ENCODE data around the gene NAIF1. TPM values are rescaled to one million over a fixed set of nuclear protein-coding genes. Genes with fewer than 3 reads are reported as not detected.
"Not testable (repeated sequence)": the region's sequence is repeated elsewhere in the genome, so short reads cannot be mapped to it uniquely, and the experiment has no call there.

The NAIF1 gene
- total and polyA plus RNA-seq, 2 experiments from 2014 or later = 4.9 to 5.5 TPM

DNA sequence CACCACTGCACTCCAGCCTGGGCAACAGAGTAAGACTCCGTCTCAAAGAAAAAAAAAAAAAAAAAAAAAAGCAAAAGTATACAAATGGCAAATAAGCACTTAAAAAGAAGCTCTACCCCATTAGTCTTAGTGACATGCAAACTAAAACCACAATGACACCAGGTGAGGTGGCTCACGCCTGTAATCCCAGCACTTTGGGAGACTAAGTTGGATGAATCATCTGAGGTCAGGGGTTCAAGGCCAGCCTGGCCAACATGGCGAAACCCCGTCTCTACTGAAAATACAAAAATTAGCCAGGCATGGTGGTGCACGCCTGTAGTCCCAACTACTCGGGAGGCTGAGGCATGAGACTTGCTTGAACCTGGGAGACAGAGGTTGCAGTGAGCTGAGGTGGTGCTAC is 21.7 kb downstream of the NAIF1 start:
- H3K4me3 ChIP-seq; H3K4me2 ChIP-seq; H3K4me1 ChIP-seq (ENCODE audit: insufficient read depth); H3K27ac ChIP-seq (ENCODE audit: low read depth); H4K20me1 ChIP-seq (replicated peaks; ENCODE audit: insufficient read depth); DNase-seq (ENCODE audit: low spot score); H3K27ac Mint-ChIP-seq; H3K36me3 Mint-ChIP-seq (ENCODE audit: low read depth); H3K4me1 Mint-ChIP-seq; H3K4me3 Mint-ChIP-seq; H3K9me3 Mint-ChIP-seq; H2AFZ ChIP-seq; H3F3A ChIP-seq (replicated peaks; ENCODE audit: low read depth); H3K27me3 ChIP-seq (ENCODE audit: insufficient read depth); H3K9me2 ChIP-seq (ENCODE audit: insufficient read depth); H3K36me3 ChIP-seq (ENCODE audit: insufficient read depth); H3K79me2 ChIP-seq (replicated peaks; ENCODE audit: insufficient read depth); ATAC-seq: not testable (repeated sequence)
- H3K27me3 Mint-ChIP-seq (ENCODE audit: insufficient read depth, low read depth, poor library complexity) = peaks cover 15% of the 10 kb centered on the region

DNA sequence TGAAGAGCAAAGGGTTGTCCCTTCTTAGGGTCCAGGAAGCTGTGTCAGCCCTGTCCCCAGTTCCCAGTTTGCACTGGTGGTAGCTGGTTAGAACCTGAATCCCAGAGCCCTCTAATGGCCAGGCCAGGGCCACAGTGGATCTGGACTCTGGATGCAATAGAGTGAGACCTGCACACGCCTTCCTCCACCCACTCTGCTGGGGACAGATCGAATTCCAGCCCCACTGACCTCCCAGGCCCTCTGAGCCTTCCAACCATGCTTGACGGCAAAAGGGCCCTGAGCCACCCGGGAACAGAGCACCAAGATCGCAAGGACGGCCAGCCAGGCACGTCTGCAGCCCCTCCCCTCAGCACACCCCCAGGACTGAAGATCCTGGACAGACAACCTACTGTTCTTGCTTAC is 23.7 kb downstream of the NAIF1 start:
- TF ChIP-seq EZH2phosphoT487 (IDR thresholded peaks at IDR 0.05; ENCODE audit: unreplicated experiment) (no peak), JUNB (IDR thresholded peaks at IDR 0.05; ENCODE audit: unreplicated experiment) (no peak)
- 0 out of 2 replicates have a peak, but pooled peaks cover 2% of the 10 kb centered on the region for H3F3A ChIP-seq (replicated peaks; ENCODE audit: low read depth)
- peak overlapping the region; percentile 74; the same call in 1 of the 2 replicates for H2AFZ ChIP-seq
- no peak overlapping the region for H3K4me3 Mint-ChIP-seq
- no peaks in the 10 kb centered on the region for H3K36me3 ChIP-seq (ENCODE audit: insufficient read depth)
- H3K79me2 ChIP-seq (replicated peaks; ENCODE audit: insufficient read depth) = no peaks in the 10 kb centered on the region
- no peaks in the 10 kb centered on the region for H3K27me3 ChIP-seq (ENCODE audit: insufficient read depth)
- peaks cover 3% of the 10 kb centered on the region for H3K4me1 Mint-ChIP-seq
- no peaks in the 10 kb centered on the region; the same call in 1 of the 2 replicates for H4K20me1 ChIP-seq (replicated peaks; ENCODE audit: insufficient read depth)
- H3K27ac ChIP-seq (ENCODE audit: low read depth) = no peak overlapping the region
- no peaks in the 10 kb centered on the region for H3K9me3 Mint-ChIP-seq
- peaks cover 13% of the 10 kb centered on the region for H3K27me3 Mint-ChIP-seq (ENCODE audit: insufficient read depth, low read depth, poor library complexity)
- ATAC-seq (peak; percentile 67), DNase-seq (ENCODE audit: low spot score) (no peak)
- no peaks in the 10 kb centered on the region for H3K4me1 ChIP-seq (ENCODE audit: insufficient read depth)
- no peak overlapping the region for H3K27ac Mint-ChIP-seq
- no peaks in the 10 kb centered on the region for H3K36me3 Mint-ChIP-seq (ENCODE audit: low read depth)
- H3K4me2 ChIP-seq = no peak overlapping the region
- no peak overlapping the region for H3K4me3 ChIP-seq
- no peaks in the 10 kb centered on the region for H3K9me2 ChIP-seq (ENCODE audit: insufficient read depth)

DNA sequence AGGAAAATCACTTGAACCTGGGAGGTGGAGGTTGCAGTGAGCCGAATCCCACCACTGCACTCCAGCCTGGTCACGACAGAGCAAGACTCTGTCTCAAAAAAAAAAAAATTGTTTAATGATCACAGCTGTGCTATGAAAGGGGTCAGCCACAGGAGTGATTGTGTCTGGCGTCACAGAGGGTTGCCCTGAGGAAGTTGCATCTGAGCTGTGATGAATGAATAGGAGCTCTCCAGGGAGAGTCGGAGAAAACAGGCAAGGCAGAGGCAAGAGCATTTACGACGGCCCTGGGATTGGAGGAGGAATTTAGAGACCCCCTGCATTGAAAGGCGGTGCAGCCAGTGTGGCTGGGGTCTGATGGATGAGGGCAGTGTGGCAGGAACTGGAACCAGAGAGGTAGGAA is 25.1 kb downstream of the NAIF1 start:
- Histone ChIP-seq H3K4me3 (no peak overlapping the region), H3K27me3 (ENCODE audit: insufficient read depth) (no peaks in the 10 kb centered on the region), H3K9me2 (ENCODE audit: insufficient read depth) (no peaks in the 10 kb centered on the region), H3K36me3 (ENCODE audit: insufficient read depth) (no peaks in the 10 kb centered on the region), H3F3A (replicated peaks; ENCODE audit: low read depth) (0 out of 2 replicates have a peak, but pooled peaks cover 2% of the 10 kb centered on the region), H2AFZ (no peak overlapping the region), H3K4me1 (ENCODE audit: insufficient read depth) (no peaks in the 10 kb centered on the region), H3K4me2 (no peak overlapping the region), H3K27ac (ENCODE audit: low read depth) (no peak overlapping the region), H4K20me1 (replicated peaks; ENCODE audit: insufficient read depth) (no peaks in the 10 kb centered on the region; the same call in 1 of the 2 replicates), H3K79me2 (replicated peaks; ENCODE audit: insufficient read depth) (no peaks in the 10 kb centered on the region)
- Mint-ChIP-seq H3K4me1 (peaks cover 3% of the 10 kb centered on the region), H3K36me3 (ENCODE audit: low read depth) (no peaks in the 10 kb centered on the region), H3K9me3 (no peaks in the 10 kb centered on the region), H3K27me3 (ENCODE audit: insufficient read depth, low read depth, poor library complexity) (peaks cover 15% of the 10 kb centered on the region), H3K27ac (no peak overlapping the region; the same call in 1 of the 2 replicates), H3K4me3 (no peak overlapping the region)
- DNase-seq (ENCODE audit: low spot score) = no peak
- ATAC-seq = no peak
- TF ChIP-seq JUNB (IDR thresholded peaks at IDR 0.05; ENCODE audit: unreplicated experiment) (no peak), CREB1 (CRISPR knock-in tag; IDR thresholded peaks at IDR 0.05; ENCODE audit: low read depth) (no peak), ZNF114 (CRISPR knock-in tag; IDR thresholded peaks at IDR 0.05) (no peak), POLR2AphosphoS5 (IDR thresholded peaks at IDR 0.05; ENCODE audit: low read depth) (no peak), EZH2 (IDR thresholded peaks at IDR 0.05; ENCODE audit: low read depth, unreplicated experiment) (no peak), NANOG (IDR thresholded peaks at IDR 0.05; ENCODE audit: borderline replicate concordance) (no peak), EZH2phosphoT487 (IDR thresholded peaks at IDR 0.05; ENCODE audit: unreplicated experiment) (no peak), ZNF331 (CRISPR knock-in tag; IDR thresholded peaks at IDR 0.05; ENCODE audit: low read depth) (no peak), STAT1 (IDR thresholded peaks at IDR 0.05; ENCODE audit: unreplicated experiment) (no peak)
- TF ChIP-seq, protein P1, sequence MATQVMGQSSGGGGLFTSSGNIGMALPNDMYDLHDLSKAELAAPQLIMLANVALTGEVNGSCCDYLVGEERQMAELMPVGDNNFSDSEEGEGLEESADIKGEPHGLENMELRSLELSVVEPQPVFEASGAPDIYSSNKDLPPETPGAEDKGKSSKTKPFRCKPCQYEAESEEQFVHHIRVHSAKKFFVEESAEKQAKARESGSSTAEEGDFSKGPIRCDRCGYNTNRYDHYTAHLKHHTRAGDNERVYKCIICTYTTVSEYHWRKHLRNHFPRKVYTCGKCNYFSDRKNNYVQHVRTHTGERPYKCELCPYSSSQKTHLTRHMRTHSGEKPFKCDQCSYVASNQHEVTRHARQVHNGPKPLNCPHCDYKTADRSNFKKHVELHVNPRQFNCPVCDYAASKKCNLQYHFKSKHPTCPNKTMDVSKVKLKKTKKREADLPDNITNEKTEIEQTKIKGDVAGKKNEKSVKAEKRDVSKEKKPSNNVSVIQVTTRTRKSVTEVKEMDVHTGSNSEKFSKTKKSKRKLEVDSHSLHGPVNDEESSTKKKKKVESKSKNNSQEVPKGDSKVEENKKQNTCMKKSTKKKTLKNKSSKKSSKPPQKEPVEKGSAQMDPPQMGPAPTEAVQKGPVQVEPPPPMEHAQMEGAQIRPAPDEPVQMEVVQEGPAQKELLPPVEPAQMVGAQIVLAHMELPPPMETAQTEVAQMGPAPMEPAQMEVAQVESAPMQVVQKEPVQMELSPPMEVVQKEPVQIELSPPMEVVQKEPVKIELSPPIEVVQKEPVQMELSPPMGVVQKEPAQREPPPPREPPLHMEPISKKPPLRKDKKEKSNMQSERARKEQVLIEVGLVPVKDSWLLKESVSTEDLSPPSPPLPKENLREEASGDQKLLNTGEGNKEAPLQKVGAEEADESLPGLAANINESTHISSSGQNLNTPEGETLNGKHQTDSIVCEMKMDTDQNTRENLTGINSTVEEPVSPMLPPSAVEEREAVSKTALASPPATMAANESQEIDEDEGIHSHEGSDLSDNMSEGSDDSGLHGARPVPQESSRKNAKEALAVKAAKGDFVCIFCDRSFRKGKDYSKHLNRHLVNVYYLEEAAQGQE (IDR thresholded peaks at IDR 0.05; ENCODE audit: unreplicated experiment) = no peak
- TF ChIP-seq, protein P2, sequence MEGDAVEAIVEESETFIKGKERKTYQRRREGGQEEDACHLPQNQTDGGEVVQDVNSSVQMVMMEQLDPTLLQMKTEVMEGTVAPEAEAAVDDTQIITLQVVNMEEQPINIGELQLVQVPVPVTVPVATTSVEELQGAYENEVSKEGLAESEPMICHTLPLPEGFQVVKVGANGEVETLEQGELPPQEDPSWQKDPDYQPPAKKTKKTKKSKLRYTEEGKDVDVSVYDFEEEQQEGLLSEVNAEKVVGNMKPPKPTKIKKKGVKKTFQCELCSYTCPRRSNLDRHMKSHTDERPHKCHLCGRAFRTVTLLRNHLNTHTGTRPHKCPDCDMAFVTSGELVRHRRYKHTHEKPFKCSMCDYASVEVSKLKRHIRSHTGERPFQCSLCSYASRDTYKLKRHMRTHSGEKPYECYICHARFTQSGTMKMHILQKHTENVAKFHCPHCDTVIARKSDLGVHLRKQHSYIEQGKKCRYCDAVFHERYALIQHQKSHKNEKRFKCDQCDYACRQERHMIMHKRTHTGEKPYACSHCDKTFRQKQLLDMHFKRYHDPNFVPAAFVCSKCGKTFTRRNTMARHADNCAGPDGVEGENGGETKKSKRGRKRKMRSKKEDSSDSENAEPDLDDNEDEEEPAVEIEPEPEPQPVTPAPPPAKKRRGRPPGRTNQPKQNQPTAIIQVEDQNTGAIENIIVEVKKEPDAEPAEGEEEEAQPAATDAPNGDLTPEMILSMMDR (conservative IDR thresholded peaks at IDR 0.05; ENCODE audit: low read depth in 2 of 2) = no peak
- TF ChIP-seq, protein P3, sequence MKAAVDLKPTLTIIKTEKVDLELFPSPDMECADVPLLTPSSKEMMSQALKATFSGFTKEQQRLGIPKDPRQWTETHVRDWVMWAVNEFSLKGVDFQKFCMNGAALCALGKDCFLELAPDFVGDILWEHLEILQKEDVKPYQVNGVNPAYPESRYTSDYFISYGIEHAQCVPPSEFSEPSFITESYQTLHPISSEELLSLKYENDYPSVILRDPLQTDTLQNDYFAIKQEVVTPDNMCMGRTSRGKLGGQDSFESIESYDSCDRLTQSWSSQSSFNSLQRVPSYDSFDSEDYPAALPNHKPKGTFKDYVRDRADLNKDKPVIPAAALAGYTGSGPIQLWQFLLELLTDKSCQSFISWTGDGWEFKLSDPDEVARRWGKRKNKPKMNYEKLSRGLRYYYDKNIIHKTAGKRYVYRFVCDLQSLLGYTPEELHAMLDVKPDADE (IDR thresholded peaks at IDR 0.05) = no peak

Measured in GM23338 (cell line).